Articular chondrocyte of knee joint (primary cell): ENCODE data around the gene USP17L12. TPM values are rescaled to one million over a fixed set of nuclear protein-coding genes. Genes with fewer than 3 reads are reported as not detected.

ENCODE experiments used
- total RNA-seq: library from RNA; depleted of rRNA; stranded (reverse); fragments of >200 nt; gene quantifications from 2 replicates; pipeline ENCODE4 v1.2.3, GENCODE V29; 2012

Gene USP17L12, protein sequence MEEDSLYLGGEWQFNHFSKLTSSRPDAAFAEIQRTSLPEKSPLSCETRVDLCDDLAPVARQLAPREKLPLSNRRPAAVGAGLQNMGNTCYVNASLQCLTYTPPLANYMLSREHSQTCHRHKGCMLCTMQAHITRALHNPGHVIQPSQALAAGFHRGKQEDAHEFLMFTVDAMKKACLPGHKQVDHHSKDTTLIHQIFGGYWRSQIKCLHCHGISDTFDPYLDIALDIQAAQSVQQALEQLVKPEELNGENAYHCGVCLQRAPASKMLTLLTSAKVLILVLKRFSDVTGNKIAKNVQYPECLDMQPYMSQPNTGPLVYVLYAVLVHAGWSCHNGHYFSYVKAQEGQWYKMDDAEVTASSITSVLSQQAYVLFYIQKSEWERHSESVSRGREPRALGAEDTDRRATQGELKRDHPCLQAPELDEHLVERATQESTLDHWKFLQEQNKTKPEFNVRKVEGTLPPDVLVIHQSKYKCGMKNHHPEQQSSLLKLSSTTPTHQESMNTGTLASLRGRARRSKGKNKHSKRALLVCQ
- total RNA-seq: not detected in 2 replicates

DNA sequence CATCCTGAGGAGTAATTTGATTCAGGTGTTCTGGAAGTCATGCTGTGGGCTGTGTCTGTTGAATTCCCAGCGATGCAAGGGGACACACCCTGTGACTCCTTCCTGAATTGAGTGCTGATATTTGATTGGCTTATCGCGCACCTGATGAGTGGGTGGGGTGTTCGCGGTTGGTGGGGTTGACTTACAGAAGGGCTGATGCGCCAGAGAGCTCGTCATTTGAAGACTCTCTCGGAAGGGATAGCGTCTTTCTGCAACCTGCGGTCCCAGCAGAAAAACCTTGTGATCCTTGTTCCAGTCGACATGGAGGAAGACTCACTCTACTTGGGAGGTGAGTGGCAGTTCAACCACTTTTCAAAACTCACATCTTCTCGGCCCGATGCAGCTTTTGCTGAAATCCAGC is at the start of gene USP17L12:
Gene USP17L12, plus strand, starts transcription at position 301 of the 400 bp plus-strand sequence. Its CDS starts 0 bp downstream, at position 301.

GRCh38 chr4:9210357-9210756 is 9.6 kb upstream of the USP17L12 start, which contains the start of gene USP17L10:
Gene USP17L10, plus strand, starts transcription at chr4:9210657. Its CDS starts 0 bp downstream, at chr4:9210657.

DNA sequence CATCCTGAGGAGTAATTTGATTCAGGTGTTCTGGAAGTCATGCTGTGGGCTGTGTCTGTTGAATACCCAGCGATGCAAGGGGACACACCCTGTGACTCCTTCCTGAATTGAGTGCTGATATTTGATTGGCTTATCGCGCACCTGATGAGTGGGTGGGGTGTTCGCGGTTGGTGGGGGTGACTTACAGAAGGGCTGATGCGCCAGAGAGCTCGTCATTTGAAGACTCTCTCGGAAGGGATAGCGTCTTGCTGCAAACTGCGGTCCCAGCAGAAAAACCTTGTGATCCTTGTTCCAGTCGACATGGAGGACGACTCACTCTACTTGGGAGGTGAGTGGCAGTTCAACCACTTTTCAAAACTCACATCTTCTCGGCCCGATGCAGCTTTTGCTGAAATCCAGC is 4.8 kb upstream of the USP17L12 start, which contains the start of gene USP17L11:
Gene USP17L11, plus strand, starts transcription at position 301 of the 400 bp plus-strand sequence. Its CDS starts 0 bp downstream, at position 301.

GRCh38 chr4:9224596-9224995 is 4.6 kb downstream of the USP17L12 start, which contains the start of gene USP17L13:
Gene USP17L13, plus strand, starts transcription at chr4:9224896. Its CDS starts 0 bp downstream, at chr4:9224896.

GRCh38 chr4:9234085-9234484 is 14.1 kb downstream of the USP17L12 start, which contains the start of gene USP17L15:
Gene USP17L15, plus strand, starts transcription at chr4:9234385. Its CDS starts 0 bp downstream, at chr4:9234385.

DNA sequence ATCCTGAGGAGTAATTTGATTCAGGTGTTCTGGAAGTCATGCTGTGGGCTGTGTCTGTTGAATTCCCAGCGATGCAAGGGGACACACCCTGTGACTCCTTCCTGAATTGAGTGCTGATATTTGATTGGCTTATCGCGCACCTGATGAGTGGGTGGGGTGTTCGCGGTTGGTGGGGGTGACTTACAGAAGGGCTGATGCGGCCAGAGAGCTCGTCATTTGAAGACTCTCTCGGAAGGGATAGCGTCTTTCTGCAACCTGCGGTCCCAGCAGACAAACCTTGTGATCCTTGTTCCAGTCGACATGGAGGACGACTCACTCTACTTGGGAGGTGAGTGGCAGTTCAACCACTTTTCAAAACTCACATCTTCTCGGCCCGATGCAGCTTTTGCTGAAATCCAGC is 23.6 kb downstream of the USP17L12 start, which contains the start of gene USP17L17:
Gene USP17L17, plus strand, starts transcription at position 301 of the 400 bp plus-strand sequence. Its CDS starts 0 bp downstream, at position 301.

GRCh38 chr4:9247953-9248680 is 28.2 kb downstream of the USP17L12 start, which contains the start of gene USP17L18:
Gene USP17L18, plus strand, starts transcription at chr4:9248630. Its CDS starts 0 bp downstream, at chr4:9248630.

DNA sequence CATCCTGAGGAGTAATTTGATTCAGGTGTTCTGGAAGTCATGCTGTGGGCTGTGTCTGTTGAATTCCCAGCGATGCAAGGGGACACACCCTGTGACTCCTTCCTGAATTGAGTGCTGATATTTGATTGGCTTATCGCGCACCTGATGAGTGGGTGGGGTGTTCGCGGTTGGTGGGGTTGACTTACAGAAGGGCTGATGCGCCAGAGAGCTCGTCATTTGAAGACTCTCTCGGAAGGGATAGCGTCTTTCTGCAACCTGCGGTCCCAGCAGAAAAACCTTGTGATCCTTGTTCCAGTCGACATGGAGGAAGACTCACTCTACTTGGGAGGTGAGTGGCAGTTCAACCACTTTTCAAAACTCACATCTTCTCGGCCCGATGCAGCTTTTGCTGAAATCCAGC is 33.1 kb downstream of the USP17L12 start, which contains the start of gene USP17L19:
Gene USP17L19, plus strand, starts transcription at position 301 of the 400 bp plus-strand sequence. Its CDS starts 0 bp downstream, at position 301.

GRCh38 chr4:9257824-9258223 is 37.9 kb downstream of the USP17L12 start, which contains the start of gene USP17L20:
Gene USP17L20, plus strand, starts transcription at chr4:9258124. Its CDS starts 0 bp downstream, at chr4:9258124.

GRCh38 chr4:9262572-9262971 is 42.6 kb downstream of the USP17L12 start, which contains the start of gene USP17L21:
Gene USP17L21, plus strand, starts transcription at chr4:9262872. Its CDS starts 0 bp downstream, at chr4:9262872.

GRCh38 chr4:9267319-9267718 is 47.4 kb downstream of the USP17L12 start, which contains the start of gene USP17L22:
Gene USP17L22, plus strand, starts transcription at chr4:9267619. Its CDS starts 0 bp downstream, at chr4:9267619.

Other genes starting within 250 kb of the USP17L12 start
- gene FAM90A26, start 49.7 kb upstream of the USP17L12 start, total RNA-seq: not detected in 2 replicates
- gene USP17L10, start 9.5 kb upstream of the USP17L12 start, total RNA-seq: not detected in 2 replicates
- not detected in 2 replicates for gene USP17L11, start 4.7 kb upstream of the USP17L12 start, total RNA-seq
- gene USP17L13, start 4.7 kb downstream of the USP17L12 start, total RNA-seq: not detected in 2 replicates
- gene USP17L15, start 14.2 kb downstream of the USP17L12 start, total RNA-seq: not detected in 2 replicates
- gene USP17L17, start 23.7 kb downstream of the USP17L12 start, total RNA-seq: not detected in 2 replicates
- not detected in 2 replicates for gene USP17L18, start 28.5 kb downstream of the USP17L12 start, total RNA-seq
- not detected in 2 replicates for gene USP17L19, start 33.2 kb downstream of the USP17L12 start, total RNA-seq
- not detected in 2 replicates for gene USP17L20, start 38.0 kb downstream of the USP17L12 start, total RNA-seq
- gene USP17L21, start 42.7 kb downstream of the USP17L12 start, total RNA-seq: not detected in 2 replicates
- gene USP17L22, start 47.5 kb downstream of the USP17L12 start, total RNA-seq: not detected in 2 replicates
- gene USP17L24, start 105.0 kb downstream of the USP17L12 start, total RNA-seq: not detected in 2 replicates
- gene USP17L25, start 109.8 kb downstream of the USP17L12 start, total RNA-seq: not detected in 2 replicates
- gene USP17L26, start 114.5 kb downstream of the USP17L12 start, total RNA-seq: not detected in 2 replicates
- gene USP17L5, start 119.3 kb downstream of the USP17L12 start, total RNA-seq: not detected in 2 replicates
- gene USP17L27, start 124.0 kb downstream of the USP17L12 start, total RNA-seq: not detected in 2 replicates
- gene USP17L28, start 128.7 kb downstream of the USP17L12 start, total RNA-seq: not detected in 2 replicates
- not detected in 2 replicates for gene USP17L29, start 133.5 kb downstream of the USP17L12 start, total RNA-seq
- gene USP17L30, start 143.0 kb downstream of the USP17L12 start, total RNA-seq: not detected in 2 replicates
- not detected in 2 replicates for gene DEFB131A, start 224.3 kb downstream of the USP17L12 start, total RNA-seq